PFSK-1 (cell line): ENCODE data around the gene PROK2.

ENCODE experiments used
- FOXP2 ChIP-seq: optimal IDR thresholded peaks from 2 replicates; pipeline ENCODE3; 2011; ENCODE audit warnings: borderline replicate concordance, control low read depth, inconsistent platforms; ENCODE audit not compliant: insufficient read depth; ENCODE audit errors: extremely low read length, extremely low read depth
- REST ChIP-seq, 2 experiments: IDR thresholded peaks; 2 replicates each; pipeline versions ENCODE4 v1.6.1 to v1.8.0; 2011 to 2012; ENCODE audit warnings: low read depth in 2 of 2, low read length in 2 of 2, control low read depth in 1 of 2, inconsistent platforms in 1 of 2, mild to moderate bottlenecking in 1 of 2, moderate library complexity in 1 of 2; ENCODE audit not compliant: insufficient read depth in 1 of 2
- SIN3A ChIP-seq: IDR thresholded peaks from 2 replicates; pipeline ENCODE4 v1.6.1; 2012; ENCODE audit warnings: mild to moderate bottlenecking, low read length, moderate library complexity, borderline replicate concordance; ENCODE audit not compliant: insufficient read depth
- TAF1 ChIP-seq: IDR thresholded peaks from 2 replicates; pipeline ENCODE4 v1.6.1; 2012; ENCODE audit warnings: low read length, control low read depth, borderline replicate concordance; ENCODE audit not compliant: insufficient read depth

Gene PROK2

GRCh38 chr3:71722693-71723092 is 62.3 kb downstream of the PROK2 start:
- no peak for TF ChIP-seq TAF1
- no peak for TF ChIP-seq REST (IDR thresholded peaks at IDR 0.05; ENCODE audit: insufficient read depth in 1 of 2, low read depth in 2 of 2, low read length in 2 of 2)
- no peak for TF ChIP-seq FOXP2
- TF ChIP-seq SIN3A, result no peak
